ENCODE measurements around the gene FCRL6.

The FCRL6 gene

GRCh38 chr1:159864262-159864661 is 62.1 kb downstream of the FCRL6 start:
- DNase-seq, result no peak
